ENCODE data around the gene RRP1B. TPM values are rescaled to one million over a fixed set of nuclear protein-coding genes. Genes with fewer than 3 reads are reported as not detected.

Gene RRP1B
- total RNA-seq, 1 experiment from 2014 or later = 55.9 TPM

DNA sequence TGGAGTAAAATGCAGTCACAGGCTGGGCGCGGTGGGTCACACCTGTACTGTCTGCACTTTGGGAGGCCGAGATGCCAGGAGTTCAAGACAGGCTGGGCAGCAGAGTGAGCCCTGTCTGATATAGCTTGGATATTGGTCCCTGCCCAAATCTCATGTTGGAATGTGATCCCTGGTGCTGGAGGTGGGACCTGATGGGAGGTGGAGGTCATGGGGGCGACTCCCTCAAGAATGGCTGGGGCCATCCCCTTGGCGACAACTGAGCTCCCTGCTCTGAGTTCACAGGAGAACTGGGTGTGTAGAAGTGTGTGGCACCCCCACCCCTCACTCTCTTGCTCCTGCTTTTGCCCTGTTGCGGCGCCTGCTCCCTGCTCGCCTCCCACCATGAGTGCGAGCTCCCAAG, 48.1 kb downstream of the RRP1B start:
- Histone ChIP-seq H3K9ac (ENCODE audit: low read length) (no peak overlapping the region), H3K4me1 (ENCODE audit: control insufficient read depth in 1 of 2, insufficient read depth in 2 of 2, low read length in 2 of 2) (peaks cover 7 to 39% of the 10 kb centered on the region in 2 experiments), H3K27ac (ENCODE audit: low read depth, low read length) (no peak overlapping the region), H3K27me3 (ENCODE audit: insufficient read depth, low read length) (no peaks in the 10 kb centered on the region), H3K9me2 (ENCODE audit: insufficient read depth) (no peaks in the 10 kb centered on the region), H3K4me2 (ENCODE audit: low read length) (no peak overlapping the region), H3K79me2 (ENCODE audit: insufficient read depth, low read length) (no peaks in the 10 kb centered on the region), H3K36me3 (ENCODE audit: control insufficient read depth in 1 of 2, insufficient read depth in 2 of 2, low read length in 2 of 2) (no peaks in the 10 kb centered on the region), H3K4me3 (replicated peaks in 1 of 2; ENCODE audit: low read depth in 1 of 2, low read length in 2 of 2) (no peak overlapping the region), H4K20me1 (ENCODE audit: insufficient read depth) (no peaks in the 10 kb centered on the region), H3K9me3 (ENCODE audit: control insufficient read depth in 1 of 2, insufficient read depth in 1 of 2, low read depth in 1 of 2, low read length in 2 of 2) (no peaks in the 10 kb centered on the region; a peak in 1 of 4 replicates), H2AFZ (ENCODE audit: low read depth, low read length, poor library complexity, severe bottlenecking) (no peak overlapping the region)
- DNase-seq (ENCODE audit: low read depth, low spot score) (no peak), ATAC-seq (no peak)
- BruUV-seq (replicated peaks) = no TSS peak
- intact Hi-C loops (cut with micrococcal nuclease) = no loop called here
- TF ChIP-seq ZFX (IDR thresholded peaks at IDR 0.05) (no peak), POLR2A (IDR thresholded peaks at IDR 0.05; ENCODE audit: borderline replicate concordance, extremely low read depth, insufficient read depth, insufficient read length) (no peak), EZH2phosphoT487 (IDR thresholded peaks at IDR 0.05; ENCODE audit: borderline replicate concordance) (no peak), EGR1 (IDR thresholded peaks at IDR 0.05; ENCODE audit: low read depth) (no peak), SP1 (IDR thresholded peaks at IDR 0.05; ENCODE audit: low read depth) (no peak), ELF1 (IDR thresholded peaks at IDR 0.05; ENCODE audit: borderline replicate concordance, low read depth) (no peak), JUND (IDR thresholded peaks at IDR 0.05) (no peak), TCF7L2 (IDR thresholded peaks at IDR 0.05; ENCODE audit: borderline replicate concordance, extremely low read depth, insufficient read depth, insufficient read length) (no peak), POLR2AphosphoS5 (IDR thresholded peaks at IDR 0.05; ENCODE audit: low read depth, low read length) (no peak), YY1 (IDR thresholded peaks at IDR 0.05; ENCODE audit: extremely low read depth, insufficient replicate concordance, low read depth, low read length) (no peak)
- TF ChIP-seq, protein P1, sequence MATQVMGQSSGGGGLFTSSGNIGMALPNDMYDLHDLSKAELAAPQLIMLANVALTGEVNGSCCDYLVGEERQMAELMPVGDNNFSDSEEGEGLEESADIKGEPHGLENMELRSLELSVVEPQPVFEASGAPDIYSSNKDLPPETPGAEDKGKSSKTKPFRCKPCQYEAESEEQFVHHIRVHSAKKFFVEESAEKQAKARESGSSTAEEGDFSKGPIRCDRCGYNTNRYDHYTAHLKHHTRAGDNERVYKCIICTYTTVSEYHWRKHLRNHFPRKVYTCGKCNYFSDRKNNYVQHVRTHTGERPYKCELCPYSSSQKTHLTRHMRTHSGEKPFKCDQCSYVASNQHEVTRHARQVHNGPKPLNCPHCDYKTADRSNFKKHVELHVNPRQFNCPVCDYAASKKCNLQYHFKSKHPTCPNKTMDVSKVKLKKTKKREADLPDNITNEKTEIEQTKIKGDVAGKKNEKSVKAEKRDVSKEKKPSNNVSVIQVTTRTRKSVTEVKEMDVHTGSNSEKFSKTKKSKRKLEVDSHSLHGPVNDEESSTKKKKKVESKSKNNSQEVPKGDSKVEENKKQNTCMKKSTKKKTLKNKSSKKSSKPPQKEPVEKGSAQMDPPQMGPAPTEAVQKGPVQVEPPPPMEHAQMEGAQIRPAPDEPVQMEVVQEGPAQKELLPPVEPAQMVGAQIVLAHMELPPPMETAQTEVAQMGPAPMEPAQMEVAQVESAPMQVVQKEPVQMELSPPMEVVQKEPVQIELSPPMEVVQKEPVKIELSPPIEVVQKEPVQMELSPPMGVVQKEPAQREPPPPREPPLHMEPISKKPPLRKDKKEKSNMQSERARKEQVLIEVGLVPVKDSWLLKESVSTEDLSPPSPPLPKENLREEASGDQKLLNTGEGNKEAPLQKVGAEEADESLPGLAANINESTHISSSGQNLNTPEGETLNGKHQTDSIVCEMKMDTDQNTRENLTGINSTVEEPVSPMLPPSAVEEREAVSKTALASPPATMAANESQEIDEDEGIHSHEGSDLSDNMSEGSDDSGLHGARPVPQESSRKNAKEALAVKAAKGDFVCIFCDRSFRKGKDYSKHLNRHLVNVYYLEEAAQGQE (IDR thresholded peaks at IDR 0.05; ENCODE audit: low read depth) = no peak
- TF ChIP-seq, protein P2, sequence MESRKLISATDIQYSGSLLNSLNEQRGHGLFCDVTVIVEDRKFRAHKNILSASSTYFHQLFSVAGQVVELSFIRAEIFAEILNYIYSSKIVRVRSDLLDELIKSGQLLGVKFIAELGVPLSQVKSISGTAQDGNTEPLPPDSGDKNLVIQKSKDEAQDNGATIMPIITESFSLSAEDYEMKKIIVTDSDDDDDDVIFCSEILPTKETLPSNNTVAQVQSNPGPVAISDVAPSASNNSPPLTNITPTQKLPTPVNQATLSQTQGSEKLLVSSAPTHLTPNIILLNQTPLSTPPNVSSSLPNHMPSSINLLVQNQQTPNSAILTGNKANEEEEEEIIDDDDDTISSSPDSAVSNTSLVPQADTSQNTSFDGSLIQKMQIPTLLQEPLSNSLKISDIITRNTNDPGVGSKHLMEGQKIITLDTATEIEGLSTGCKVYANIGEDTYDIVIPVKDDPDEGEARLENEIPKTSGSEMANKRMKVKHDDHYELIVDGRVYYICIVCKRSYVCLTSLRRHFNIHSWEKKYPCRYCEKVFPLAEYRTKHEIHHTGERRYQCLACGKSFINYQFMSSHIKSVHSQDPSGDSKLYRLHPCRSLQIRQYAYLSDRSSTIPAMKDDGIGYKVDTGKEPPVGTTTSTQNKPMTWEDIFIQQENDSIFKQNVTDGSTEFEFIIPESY (IDR thresholded peaks at IDR 0.05; ENCODE audit: extremely low read depth, insufficient replicate concordance, low read length) = no peak
- TF ChIP-seq, protein P3, sequence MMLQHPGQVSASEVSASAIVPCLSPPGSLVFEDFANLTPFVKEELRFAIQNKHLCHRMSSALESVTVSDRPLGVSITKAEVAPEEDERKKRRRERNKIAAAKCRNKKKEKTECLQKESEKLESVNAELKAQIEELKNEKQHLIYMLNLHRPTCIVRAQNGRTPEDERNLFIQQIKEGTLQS (IDR thresholded peaks at IDR 0.05) = no peak
- ChIA-PET RAD21 (ENCODE audit: low non-redundant PET in 1 of 2, low total read pairs in 2 of 2, uncharacterized antibody in 2 of 2, unreplicated experiment in 2 of 2) (no interaction called here), CTCF (no interaction called here), POLR2A (no interaction called here)
